OCI-LY1 (cell line): ENCODE results near the gene MROH2B.

ENCODE experiments used
- H2AFZ ChIP-seq: fragments of 200-600 bp; sonication (generic), shearing (Covaris generic); 2 replicates; pipeline ENCODE4 v1.6.0; 2014; ENCODE audit warnings: antibody characterized with exemption, mild to moderate bottlenecking, low read length
- H3F3A ChIP-seq: fragments of 200-600 bp; sonication (generic), shearing (Covaris generic); 2 replicates; pipeline ENCODE4 v1.6.0; 2014; ENCODE audit warnings: mild to moderate bottlenecking, antibody characterized with exemption, low read length, moderate library complexity; ENCODE audit not compliant: insufficient read depth
- H3K27ac ChIP-seq: fragments of 200-600 bp; sonication (generic); 2 replicates; pipeline ENCODE4 v1.5.1; 2014; ENCODE audit warnings: low read length, mixed run types, mild to moderate bottlenecking, low read depth; ENCODE audit not compliant: poor library complexity, severe bottlenecking
- H3K27me3 ChIP-seq: fragments of 200-600 bp; sonication (generic); 2 replicates; pipeline ENCODE4 v1.6.0; 2014; ENCODE audit warnings: antibody characterized with exemption, mild to moderate bottlenecking, low read length, moderate library complexity; ENCODE audit not compliant: insufficient read depth
- H3K36me3 ChIP-seq: fragments of 200-600 bp; sonication (generic); 2 replicates; pipeline ENCODE4 v1.6.1; 2014; ENCODE audit warnings: mild to moderate bottlenecking, antibody characterized with exemption, low read length, moderate library complexity, mixed read lengths; ENCODE audit not compliant: insufficient read depth
- H3K4me1 ChIP-seq: fragments of 200-600 bp; sonication (generic); 2 replicates; pipeline ENCODE4 v1.5.1; 2014; ENCODE audit warnings: mild to moderate bottlenecking, low read length, moderate library complexity; ENCODE audit not compliant: insufficient read depth, severe bottlenecking
- H3K4me2 ChIP-seq: fragments of 200-600 bp; sonication (generic), shearing (Covaris generic); 2 replicates; pipeline ENCODE4 v1.6.1; 2014; ENCODE audit warnings: low read length
- H3K4me3 ChIP-seq: fragments of 200-600 bp; sonication (generic); 2 replicates; pipeline ENCODE4 v1.5.1; 2014; ENCODE audit warnings: low read length, low read depth, mild to moderate bottlenecking, mixed read lengths; ENCODE audit not compliant: poor library complexity, severe bottlenecking
- H3K79me2 ChIP-seq: fragments of 200-600 bp; shearing (Covaris generic); 2 replicates; pipeline ENCODE4 v1.6.1; 2016; ENCODE audit warnings: mixed run types, low read length, mixed read lengths; ENCODE audit not compliant: insufficient read depth
- H3K9ac ChIP-seq: fragments of 200-600 bp; sonication (generic), shearing (Covaris generic); 2 replicates; pipeline ENCODE4 v1.6.1; 2014; ENCODE audit warnings: mild to moderate bottlenecking, low read length, mixed read lengths
- H3K9me2 ChIP-seq: fragments of 200-600 bp; sonication (generic), shearing (Covaris generic); 2 replicates; pipeline ENCODE4 v1.6.1; 2014; ENCODE audit warnings: low read depth, mild to moderate bottlenecking, low read length, mixed read lengths
- H3K9me3 ChIP-seq: fragments of 200-600 bp; shearing (Covaris generic); 2 replicates; pipeline ENCODE4 v1.6.1; 2014; ENCODE audit warnings: low read length, mixed read lengths
- H4K20me1 ChIP-seq: fragments of 200-600 bp; sonication (generic), shearing (Covaris generic); 2 replicates; pipeline ENCODE4 v1.6.0; 2016; ENCODE audit warnings: mild to moderate bottlenecking, low read length; ENCODE audit not compliant: insufficient read depth
- CTCF ChIP-seq: fragments of 200-600 bp; sonication (generic), shearing (Covaris generic); IDR thresholded peaks from 2 replicates; pipeline ENCODE4 v1.5.1; 2017; ENCODE audit warnings: mild to moderate bottlenecking, antibody characterized with exemption, low read length, moderate library complexity, mixed read lengths
- EZH2 ChIP-seq: fragments of 200-600 bp; sonication (generic), shearing (Covaris generic); IDR thresholded peaks from 2 replicates; pipeline ENCODE4 v1.8.0; 2017; ENCODE audit warnings: borderline replicate concordance, mixed run types, mild to moderate bottlenecking, antibody characterized with exemption, low read length, moderate library complexity, mixed read lengths

MROH2B gene

GRCh38 chr5:40991168-40991980 is 79.8 kb downstream of the MROH2B start:
- H3K9me3 ChIP-seq: no peaks in the 10 kb centered on the region
- H3K79me2 ChIP-seq: no peaks in the 10 kb centered on the region
- H3K9me2 ChIP-seq: no peaks in the 10 kb centered on the region
- no peaks in the 10 kb centered on the region for H3F3A ChIP-seq
- H3K4me3 ChIP-seq: no peak overlapping the region
- no peaks in the 10 kb centered on the region for H3K36me3 ChIP-seq
- H3K9ac ChIP-seq: no peak overlapping the region
- no peak overlapping the region for H3K27ac ChIP-seq
- no peaks in the 10 kb centered on the region for H3K4me1 ChIP-seq
- no peak overlapping the region for H3K4me2 ChIP-seq
- TF ChIP-seq EZH2 (no peak), CTCF (no peak)
- H3K27me3 ChIP-seq: no peaks in the 10 kb centered on the region
- no peak overlapping the region for H2AFZ ChIP-seq
- no peaks in the 10 kb centered on the region for H4K20me1 ChIP-seq

- no peaks in the 10 kb centered on the region for H4K20me1 ChIP-seq
- no peak for TF ChIP-seq EZH2
- no peak for TF ChIP-seq CTCF
- no peak overlapping the region for H3K27ac ChIP-seq
- no peak overlapping the region for H2AFZ ChIP-seq
- H3K9me2 ChIP-seq: no peaks in the 10 kb centered on the region
- no peaks in the 10 kb centered on the region for H3K9me3 ChIP-seq
- H3K4me3 ChIP-seq: no peak overlapping the region
- H3F3A ChIP-seq: no peaks in the 10 kb centered on the region
- no peak overlapping the region for H3K9ac ChIP-seq
- H3K79me2 ChIP-seq: no peaks in the 10 kb centered on the region
- no peaks in the 10 kb centered on the region for H3K27me3 ChIP-seq
- no peak overlapping the region for H3K4me2 ChIP-seq
- no peaks in the 10 kb centered on the region for H3K4me1 ChIP-seq
- no peaks in the 10 kb centered on the region for H3K36me3 ChIP-seq
Measured at GRCh38 chr5:40988746-40989510, 82.2 kb downstream of the MROH2B start.

GRCh38 chr5:40987349-40987748 is 83.8 kb downstream of the MROH2B start:
- H4K20me1 ChIP-seq: no peaks in the 10 kb centered on the region
- TF ChIP-seq EZH2: no peak
- TF ChIP-seq CTCF: no peak
- no peaks in the 10 kb centered on the region for H3K27me3 ChIP-seq
- H3K9ac ChIP-seq: no peak overlapping the region
- H3K36me3 ChIP-seq: no peaks in the 10 kb centered on the region
- H3K9me3 ChIP-seq: no peaks in the 10 kb centered on the region
- no peak overlapping the region for H3K4me3 ChIP-seq
- H3K4me2 ChIP-seq: no peak overlapping the region
- no peaks in the 10 kb centered on the region for H3F3A ChIP-seq
- no peaks in the 10 kb centered on the region for H3K4me1 ChIP-seq
- no peak overlapping the region for H3K27ac ChIP-seq
- H2AFZ ChIP-seq: no peak overlapping the region
- H3K9me2 ChIP-seq: no peaks in the 10 kb centered on the region
- no peaks in the 10 kb centered on the region for H3K79me2 ChIP-seq
